ENCODE results near the gene SYT1.
"Not testable (repeated sequence)": the region's sequence is repeated elsewhere in the genome, so short reads cannot be mapped to it uniquely, and the experiment has no call there.

Gene SYT1

GRCh38 chr12:78977304-78977867 is 112.8 kb downstream of the SYT1 start:
- no peak for DNase-seq

- no peak for DNase-seq
These were observed 129.7 kb downstream of the SYT1 start for GRCh38 chr12:78994168-78994791.

GRCh38 chr12:79000501-79000900 is 135.9 kb downstream of the SYT1 start:
- DNase-seq, result no peak

- no peak for DNase-seq
These were observed 136.8 kb downstream of the SYT1 start for GRCh38 chr12:79001404-79001803.

- DNase-seq, result no peak
These were observed 141.7 kb downstream of the SYT1 start for GRCh38 chr12:79006306-79006705.

GRCh38 chr12:79008591-79008990 is 144.0 kb downstream of the SYT1 start:
- no peak for DNase-seq

GRCh38 chr12:79012636-79013035 is 148.1 kb downstream of the SYT1 start:
- no peak for DNase-seq

- DNase-seq, result no peak
These were observed 151.6 kb downstream of the SYT1 start for GRCh38 chr12:79016181-79016580.

GRCh38 chr12:79019672-79020071 is 155.1 kb downstream of the SYT1 start:
- no peak for DNase-seq

- no peak for DNase-seq
These were observed 155.5 kb downstream of the SYT1 start for GRCh38 chr12:79020106-79020505.

GRCh38 chr12:79021021-79021420 is 156.4 kb downstream of the SYT1 start:
- DNase-seq, result no peak

- DNase-seq, result no peak
These were observed 158.7 kb downstream of the SYT1 start for GRCh38 chr12:79023261-79023660.

GRCh38 chr12:79023784-79024183 is 159.2 kb downstream of the SYT1 start:
- DNase-seq, result no peak

GRCh38 chr12:79033788-79034187 is 169.2 kb downstream of the SYT1 start:
- no peak for DNase-seq

- DNase-seq, result not testable (repeated sequence)
These were observed 180.2 kb downstream of the SYT1 start for GRCh38 chr12:79044748-79045147.

GRCh38 chr12:79045149-79045703 is 180.7 kb downstream of the SYT1 start:
- DNase-seq, result not testable (repeated sequence)

- DNase-seq, result no peak
These were observed 181.4 kb downstream of the SYT1 start for GRCh38 chr12:79046021-79046420.

GRCh38 chr12:79048962-79049361 is 184.4 kb downstream of the SYT1 start:
- DNase-seq, result no peak

- no peak for DNase-seq
These were observed 188.8 kb downstream of the SYT1 start for GRCh38 chr12:79053394-79053793.

GRCh38 chr12:79055926-79056674 is 191.5 kb downstream of the SYT1 start:
- DNase-seq, result no peak

GRCh38 chr12:79056775-79057174 is 192.2 kb downstream of the SYT1 start:
- DNase-seq, result no peak

GRCh38 chr12:79057540-79057939 is 193.0 kb downstream of the SYT1 start:
- no peak for DNase-seq

GRCh38 chr12:79058342-79058741 is 193.8 kb downstream of the SYT1 start:
- no peak for DNase-seq

- DNase-seq, result no peak
These were observed 195.0 kb downstream of the SYT1 start for GRCh38 chr12:79059557-79059956.

Data from stimulated activated CD4-positive, alpha-beta T cell treated with anti-CD3 and anti-CD28 coated beads, Interleukin-15, amount 100 ng/mL, for 24 hours (primary cell).